HG02970 (cell line): ENCODE measurements around the gene ASPN.
"Not testable (repeated sequence)": the region's sequence is repeated elsewhere in the genome, so short reads cannot be mapped to it uniquely, and the experiment has no call there.

ENCODE experiments used
- ATAC-seq: cut with Tn5 transposase; IDR thresholded peaks from one replicate; pipeline ENCODE4 v1.9.1; 2021; ENCODE audit warnings: mild to moderate bottlenecking, moderate library complexity, moderate number of reproducible peaks; ENCODE audit not compliant: unreplicated experiment, low FRiP score

ASPN gene

GRCh38 chr9:92424340-92424739 lies 58.0 kb downstream of the ASPN start, which contains the start of gene OMD:
TSS of gene OMD (minus strand) at chr9:92424471. CDS start at chr9:92417558, 6,913 bp downstream.
- ATAC-seq: no peak

DNA sequence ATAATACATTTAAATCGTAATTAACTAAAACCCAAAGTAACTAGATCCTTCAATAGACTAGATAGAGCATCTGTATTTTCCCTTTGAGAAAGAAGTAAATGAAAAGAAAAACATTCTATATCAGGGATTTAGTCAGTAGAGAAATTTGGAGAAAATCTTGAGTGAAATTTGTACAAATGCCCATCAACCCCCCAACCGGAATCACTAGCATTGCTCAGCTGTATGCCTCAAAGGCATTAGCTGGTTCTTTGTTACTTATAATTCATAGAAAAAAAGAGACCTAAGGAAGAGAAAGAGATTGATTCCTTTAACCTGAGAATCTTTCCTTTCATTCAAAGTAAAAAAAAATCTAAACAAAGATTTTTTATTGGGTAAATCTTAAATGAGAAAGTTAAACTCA lies 58.7 kb downstream of the ASPN start:
- ATAC-seq: no peak

- no peak for ATAC-seq
These were observed 59.5 kb downstream of the ASPN start for GRCh38 chr9:92422611-92423338.

DNA sequence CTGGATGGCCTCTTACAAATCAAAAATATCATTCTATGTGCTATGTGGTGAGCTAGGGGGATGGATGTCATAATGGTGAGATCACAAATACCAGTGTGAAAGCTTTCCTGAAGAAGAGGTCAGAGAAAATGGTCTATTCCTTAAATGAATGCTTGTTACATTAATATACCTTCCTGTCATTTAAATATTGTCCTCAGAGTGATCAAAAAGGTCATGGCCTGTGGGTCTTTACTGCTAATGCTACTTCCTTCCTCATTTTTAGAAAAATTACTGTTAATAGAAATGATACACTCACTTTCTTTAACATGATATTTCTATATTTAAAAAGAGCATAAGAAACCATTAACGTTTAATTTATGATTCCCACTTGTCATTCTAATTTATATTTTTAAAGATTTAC lies 67.7 kb downstream of the ASPN start:
- no peak for ATAC-seq

- ATAC-seq: not testable (repeated sequence)
These were observed 71.1 kb downstream of the ASPN start for GRCh38 chr9:92411157-92411556.

GRCh38 chr9:92408747-92409478 lies 73.4 kb downstream of the ASPN start:
- ATAC-seq: no peak

GRCh38 chr9:92407818-92408217 lies 74.5 kb downstream of the ASPN start:
- ATAC-seq: no peak

DNA sequence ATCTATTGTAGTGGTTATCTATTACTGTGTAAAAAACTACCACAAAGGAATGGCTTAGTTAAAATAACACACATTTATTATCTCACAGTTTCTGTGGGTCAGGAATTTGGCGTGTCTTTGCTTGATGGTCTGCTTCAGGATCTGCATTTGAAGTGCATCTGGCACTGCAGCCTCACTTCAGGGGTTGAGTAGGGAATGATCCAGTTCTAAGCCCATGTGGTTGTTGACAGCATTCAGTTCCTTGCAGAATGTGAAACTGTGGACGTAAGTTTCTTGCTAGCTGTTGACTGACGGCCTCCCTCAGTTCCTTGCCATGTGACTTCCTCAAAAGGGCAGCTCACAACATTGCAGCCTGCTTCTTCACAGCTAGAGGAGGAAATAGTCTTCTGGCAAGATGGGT lies 75.8 kb downstream of the ASPN start:
- no peak for ATAC-seq
